ENCODE data around the gene KCNMA1.
"Not testable (repeated sequence)": the region's sequence is repeated elsewhere in the genome, so short reads cannot be mapped to it uniquely, and the experiment has no call there.

The KCNMA1 gene

GRCh38 chr10:77604941-77605351 lies 32.7 kb downstream of the KCNMA1 start:
- DNase-seq (ENCODE audit: low read depth), result no peak

- DNase-seq (ENCODE audit: low read depth), result no peak
Measured at GRCh38 chr10:77604063-77604462, 33.5 kb downstream of the KCNMA1 start.

GRCh38 chr10:77603534-77603927 lies 34.1 kb downstream of the KCNMA1 start:
- DNase-seq (ENCODE audit: low read depth), result no peak

- no peak for DNase-seq (ENCODE audit: low read depth)
Measured at GRCh38 chr10:77602913-77603533, 34.6 kb downstream of the KCNMA1 start.

GRCh38 chr10:77602231-77602912 lies 35.2 kb downstream of the KCNMA1 start:
- no peak for DNase-seq (ENCODE audit: low read depth)

- no peak for DNase-seq (ENCODE audit: low read depth)
Measured at GRCh38 chr10:77601488-77601887, 36.1 kb downstream of the KCNMA1 start.

GRCh38 chr10:77600640-77601039 lies 37.0 kb downstream of the KCNMA1 start:
- no peak for DNase-seq (ENCODE audit: low read depth)

GRCh38 chr10:77599651-77600050 lies 38.0 kb downstream of the KCNMA1 start:
- DNase-seq (ENCODE audit: low read depth), result no peak

- DNase-seq (ENCODE audit: low read depth), result no peak
Measured at GRCh38 chr10:77598606-77599005, 39.0 kb downstream of the KCNMA1 start.

- DNase-seq (ENCODE audit: low read depth), result no peak
Measured at GRCh38 chr10:77597560-77597959, 40.0 kb downstream of the KCNMA1 start.

- no peak for DNase-seq (ENCODE audit: low read depth)
Measured at GRCh38 chr10:77594471-77594783, 43.2 kb downstream of the KCNMA1 start.

GRCh38 chr10:77593771-77594470 lies 43.7 kb downstream of the KCNMA1 start:
- no peak for DNase-seq (ENCODE audit: low read depth)

- DNase-seq (ENCODE audit: low read depth), result no peak
Measured at GRCh38 chr10:77592946-77593636, 44.5 kb downstream of the KCNMA1 start.

- no peak for DNase-seq (ENCODE audit: low read depth)
Measured at GRCh38 chr10:77592510-77592909, 45.1 kb downstream of the KCNMA1 start.

GRCh38 chr10:77591238-77591880 lies 46.2 kb downstream of the KCNMA1 start:
- DNase-seq (ENCODE audit: low read depth), result no peak

GRCh38 chr10:77590344-77591237 lies 47.0 kb downstream of the KCNMA1 start:
- no peak for DNase-seq (ENCODE audit: low read depth)

- DNase-seq (ENCODE audit: low read depth), result not testable (repeated sequence)
Measured at GRCh38 chr10:77589703-77590102, 47.9 kb downstream of the KCNMA1 start.

GRCh38 chr10:77588886-77589285 lies 48.7 kb downstream of the KCNMA1 start:
- DNase-seq (ENCODE audit: low read depth), result no peak

GRCh38 chr10:77587416-77587790 lies 50.2 kb downstream of the KCNMA1 start:
- no peak for DNase-seq (ENCODE audit: low read depth)

GRCh38 chr10:77586719-77587415 lies 50.7 kb downstream of the KCNMA1 start:
- DNase-seq (ENCODE audit: low read depth), result no peak

GRCh38 chr10:77584938-77585337 lies 52.7 kb downstream of the KCNMA1 start:
- no peak for DNase-seq (ENCODE audit: low read depth)

Measured in stimulated activated CD8-positive, alpha-beta memory T cell treated with anti-CD3 and anti-CD28 coated beads, Interleukin-4, amount 100 ng/mL, for 24 hours (primary cell).